ENCODE data around the gene WBP2NL. TPM values are rescaled to one million over a fixed set of nuclear protein-coding genes. Genes with fewer than 3 reads are reported as not detected.
A peak's percentile ranks its signal among the peaks of the same experiment; 100 is the strongest.

WBP2NL gene
- polyA plus RNA-seq, 2 of the 4 experiments (the other 2 are of a cell fraction) = 0.10 to 0.14 TPM

- no peak overlapping the region for H3K27ac ChIP-seq
- DNase-seq (ENCODE audit: low read depth in 1 of 2, low spot score in 1 of 2) (peak; percentile 15 to 78), FAIRE-seq (no peak), ATAC-seq (peak; percentile 67 to 80; a peak in 5 of 6 replicates)
- ChIA-PET CTCF (interaction anchor here (0.7 to 1.5 kb wide), 10 partner anchors 9 to 506 kb away, joined by 3 to 6 read pairs (median 4); no protein-coding TSS in a partner anchor), POLR2A (interaction anchor here (0.6 kb wide), 1 partner anchor 17 kb away, joined by 8 read pairs; no protein-coding TSS in a partner anchor)
- TF ChIP-seq ESRRA (IDR thresholded peaks at IDR 0.05; ENCODE audit: borderline replicate concordance, low read length) (no peak), KDM5A (IDR thresholded peaks at IDR 0.05) (no peak), MAZ (IDR thresholded peaks at IDR 0.05; ENCODE audit: borderline replicate concordance, low read depth, low read length) (no peak), RAD21 (conservative IDR thresholded peaks at IDR 0.05 in 1 of 2, IDR thresholded peaks at IDR 0.05 in 1 of 2) (peak; percentile 36 to 42; a peak in 4 of 5 replicates), JUN (IDR thresholded peaks at IDR 0.05) (no peak), SMC3 (IDR thresholded peaks at IDR 0.05) (0 out of 3 replicates have a peak, but pooled peaks have one; percentile 11), ZSCAN20 (CRISPR knock-in tag; IDR thresholded peaks at IDR 0.05) (no peak), POLR2AphosphoS2 (conservative IDR thresholded peaks at IDR 0.05; ENCODE audit: low read length) (no peak), RFX5 (IDR thresholded peaks at IDR 0.05) (no peak)
- TF ChIP-seq, protein P1, sequence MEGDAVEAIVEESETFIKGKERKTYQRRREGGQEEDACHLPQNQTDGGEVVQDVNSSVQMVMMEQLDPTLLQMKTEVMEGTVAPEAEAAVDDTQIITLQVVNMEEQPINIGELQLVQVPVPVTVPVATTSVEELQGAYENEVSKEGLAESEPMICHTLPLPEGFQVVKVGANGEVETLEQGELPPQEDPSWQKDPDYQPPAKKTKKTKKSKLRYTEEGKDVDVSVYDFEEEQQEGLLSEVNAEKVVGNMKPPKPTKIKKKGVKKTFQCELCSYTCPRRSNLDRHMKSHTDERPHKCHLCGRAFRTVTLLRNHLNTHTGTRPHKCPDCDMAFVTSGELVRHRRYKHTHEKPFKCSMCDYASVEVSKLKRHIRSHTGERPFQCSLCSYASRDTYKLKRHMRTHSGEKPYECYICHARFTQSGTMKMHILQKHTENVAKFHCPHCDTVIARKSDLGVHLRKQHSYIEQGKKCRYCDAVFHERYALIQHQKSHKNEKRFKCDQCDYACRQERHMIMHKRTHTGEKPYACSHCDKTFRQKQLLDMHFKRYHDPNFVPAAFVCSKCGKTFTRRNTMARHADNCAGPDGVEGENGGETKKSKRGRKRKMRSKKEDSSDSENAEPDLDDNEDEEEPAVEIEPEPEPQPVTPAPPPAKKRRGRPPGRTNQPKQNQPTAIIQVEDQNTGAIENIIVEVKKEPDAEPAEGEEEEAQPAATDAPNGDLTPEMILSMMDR (IDR thresholded peaks at IDR 0.05) = peak; percentile 23; the same call in 1 of the 3 replicates
- no peaks in the 10 kb centered on the region for H3K4me1 ChIP-seq
- no peak overlapping the region for H3K4me3 ChIP-seq
- 59% methylated on average over 8 of the region's 8 CpGs for WGBS (ENCODE audit: missing lambda C conversion rate)
- H3K9me3 ChIP-seq = no peaks in the 10 kb centered on the region
- no peak overlapping the region for H3K4me2 ChIP-seq
These were observed 31.9 kb upstream of the WBP2NL start for GRCh38 chr22:41966607-41967240.

DNA sequence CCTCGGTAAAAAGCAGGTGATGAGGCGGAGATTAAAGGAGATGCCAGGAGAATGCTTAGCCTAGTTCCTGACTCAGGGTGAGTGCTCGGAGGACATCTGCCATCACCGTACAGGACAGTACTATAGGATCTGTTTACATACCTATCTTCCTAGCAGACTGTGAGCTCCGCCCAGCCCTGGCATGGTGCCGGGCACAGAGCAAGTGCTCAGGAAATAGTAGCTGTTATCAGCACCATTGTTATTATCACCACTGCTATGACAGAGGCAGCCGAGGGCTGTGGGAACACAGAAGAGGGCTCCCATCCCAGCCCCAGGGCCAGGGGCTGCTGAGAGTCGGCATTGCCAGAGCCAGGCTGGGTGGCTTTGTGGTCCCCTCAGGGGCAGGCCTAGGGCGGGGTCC, 30.0 kb upstream of the WBP2NL start:
- POLR2A ChIA-PET = no interaction called here

More for the DNA sequence above, 30.0 kb upstream of the WBP2NL start:
- DNase-seq (ENCODE audit: low read depth in 1 of 2, low spot score in 1 of 2) = no peak
- no peak; a peak in 1 of 6 replicates for ATAC-seq
- CTCF ChIA-PET = interaction anchor here (1.0 kb wide), 1 partner anchor 12 kb away, joined by 3 read pairs; no protein-coding TSS in a partner anchor
- Histone ChIP-seq H3K4me3 (no peak overlapping the region), H3K4me2 (no peak overlapping the region), H3K9me3 (no peaks in the 10 kb centered on the region), H3K4me1 (no peaks in the 10 kb centered on the region), H3K27ac (no peak overlapping the region)
- TF ChIP-seq, protein P2, sequence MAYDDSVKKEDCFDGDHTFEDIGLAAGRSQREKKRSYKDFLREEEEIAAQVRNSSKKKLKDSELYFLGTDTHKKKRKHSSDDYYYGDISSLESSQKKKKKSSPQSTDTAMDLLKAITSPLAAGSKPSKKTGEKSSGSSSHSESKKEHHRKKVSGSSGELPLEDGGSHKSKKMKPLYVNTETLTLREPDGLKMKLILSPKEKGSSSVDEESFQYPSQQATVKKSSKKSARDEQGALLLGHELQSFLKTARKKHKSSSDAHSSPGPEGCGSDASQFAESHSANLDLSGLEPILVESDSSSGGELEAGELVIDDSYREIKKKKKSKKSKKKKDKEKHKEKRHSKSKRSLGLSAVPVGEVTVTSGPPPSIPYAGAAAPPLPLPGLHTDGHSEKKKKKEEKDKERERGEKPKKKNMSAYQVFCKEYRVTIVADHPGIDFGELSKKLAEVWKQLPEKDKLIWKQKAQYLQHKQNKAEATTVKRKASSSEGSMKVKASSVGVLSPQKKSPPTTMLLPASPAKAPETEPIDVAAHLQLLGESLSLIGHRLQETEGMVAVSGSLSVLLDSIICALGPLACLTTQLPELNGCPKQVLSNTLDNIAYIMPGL (CRISPR knock-in tag; IDR thresholded peaks at IDR 0.05; ENCODE audit: borderline replicate concordance) = no peak
- TF ChIP-seq GATA3 (IDR thresholded peaks at IDR 0.05; ENCODE audit: borderline replicate concordance) (no peak), ZNF302 (CRISPR knock-in tag; IDR thresholded peaks at IDR 0.05) (no peak), CBX2 (IDR thresholded peaks at IDR 0.05; ENCODE audit: borderline replicate concordance, low read depth) (no peak), CHD2 (IDR thresholded peaks at IDR 0.05; ENCODE audit: low read length, partially characterized antibody) (no peak), MYC (IDR thresholded peaks at IDR 0.05; ENCODE audit: borderline replicate concordance, low read length) (no peak), NFE2L2 (conservative IDR thresholded peaks at IDR 0.05; ENCODE audit: low read length) (no peak), BHLHE40 (IDR thresholded peaks at IDR 0.05; ENCODE audit: low read depth, low read length) (no peak), BCL3 (IDR thresholded peaks at IDR 0.05) (no peak), CHD4 (IDR thresholded peaks at IDR 0.05; ENCODE audit: borderline replicate concordance) (no peak), HOXB5 (CRISPR knock-in tag; IDR thresholded peaks at IDR 0.05) (no peak), ESRRA (IDR thresholded peaks at IDR 0.05; ENCODE audit: borderline replicate concordance, low read length) (no peak), NPAS2 (CRISPR knock-in tag; IDR thresholded peaks at IDR 0.05; ENCODE audit: borderline replicate concordance) (no peak), ZSCAN20 (CRISPR knock-in tag; IDR thresholded peaks at IDR 0.05) (no peak)
- TF ChIP-seq, protein P3, sequence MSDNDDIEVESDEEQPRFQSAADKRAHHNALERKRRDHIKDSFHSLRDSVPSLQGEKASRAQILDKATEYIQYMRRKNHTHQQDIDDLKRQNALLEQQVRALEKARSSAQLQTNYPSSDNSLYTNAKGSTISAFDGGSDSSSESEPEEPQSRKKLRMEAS (IDR thresholded peaks at IDR 0.05) = no peak
- WGBS (ENCODE audit: missing lambda C conversion rate) = 38% methylated on average over 6 of the region's 9 CpGs
- no peak for FAIRE-seq

All from A549 (cell line).